Transverse colon (tissue), 4 donors: ENCODE data around the gene PKNOX1.
"Not testable (repeated sequence)": the region's sequence is repeated elsewhere in the genome, so short reads cannot be mapped to it uniquely, and the experiment has no call there.

ENCODE experiments used
- CTCF ChIP-seq, 5 experiments: fragments of 200-600 bp in 3 of 5; fragments of 450-650 bp in 2 of 5; sonication (generic) in 3 of 5; IDR thresholded peaks; 1 replicate in 2 of 5; 2 replicates in 3 of 5; pipeline ENCODE4 v1.5.1; 2016 to 2017; ENCODE audit warnings: antibody characterized with exemption in 5 of 5, inconsistent platforms in 3 of 5, mild to moderate bottlenecking in 2 of 5, moderate library complexity in 1 of 5
- POLR2AphosphoS5 ChIP-seq, 3 donors: sonication (generic); formaldehyde crosslinking; IDR thresholded peaks; one replicate each; pipeline ENCODE4 v1.6.1; 2016; ENCODE audit warnings: antibody characterized with exemption in 3 of 3

GRCh38 chr21:43076643-43077042 is 102.3 kb downstream of the PKNOX1 start:
- not testable (repeated sequence) for TF ChIP-seq CTCF, POLR2AphosphoS5 (IDR thresholded peaks at IDR 0.05)
